B cell (primary cell): ENCODE data around the gene RGSL1.

Source experiments
- EZH2 ChIP-seq: IDR thresholded peaks from 2 replicates; pipeline ENCODE4 v1.6.1; 2012; ENCODE audit warnings: borderline replicate concordance, low read depth, mild to moderate bottlenecking, moderate library complexity, low read length; ENCODE audit not compliant: insufficient read depth, poor library complexity, severe bottlenecking
- TF ChIP-seq, protein P1 (sequence below): fragments of 200-600 bp; IDR thresholded peaks from one replicate; pipeline ENCODE4 v1.8.0; 2022; ENCODE audit warnings: antibody characterized with exemption, mild to moderate bottlenecking

DNA sequence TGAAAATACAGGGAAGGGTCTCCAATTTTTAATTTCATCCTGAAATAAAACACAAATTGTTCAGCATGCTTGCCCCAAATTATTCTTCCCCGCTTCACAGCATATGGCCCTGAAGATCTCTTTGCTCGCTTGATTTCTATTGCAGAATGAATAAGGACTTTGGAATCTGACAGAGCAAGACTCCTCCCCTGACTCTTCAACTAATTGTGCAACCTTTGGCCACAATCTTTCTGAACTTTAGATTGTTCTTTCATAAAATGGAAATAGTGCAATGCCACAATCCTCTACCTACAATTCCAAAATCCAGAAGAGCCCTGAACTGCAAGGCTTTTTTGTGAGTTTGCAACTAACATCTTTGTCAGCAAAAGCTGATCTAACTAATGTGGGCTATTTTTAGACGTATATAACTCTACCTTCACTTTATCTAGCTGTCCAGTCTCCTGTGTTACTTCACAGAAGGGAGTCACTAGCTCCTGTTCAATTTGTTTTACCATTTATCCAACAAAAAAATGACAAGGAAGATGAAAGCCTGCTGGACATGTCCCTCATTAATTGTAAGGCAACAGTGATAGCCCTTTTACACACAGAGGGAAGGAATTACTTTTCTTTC is 125.7 kb downstream of the RGSL1 start:
- TF ChIP-seq, protein P1, sequence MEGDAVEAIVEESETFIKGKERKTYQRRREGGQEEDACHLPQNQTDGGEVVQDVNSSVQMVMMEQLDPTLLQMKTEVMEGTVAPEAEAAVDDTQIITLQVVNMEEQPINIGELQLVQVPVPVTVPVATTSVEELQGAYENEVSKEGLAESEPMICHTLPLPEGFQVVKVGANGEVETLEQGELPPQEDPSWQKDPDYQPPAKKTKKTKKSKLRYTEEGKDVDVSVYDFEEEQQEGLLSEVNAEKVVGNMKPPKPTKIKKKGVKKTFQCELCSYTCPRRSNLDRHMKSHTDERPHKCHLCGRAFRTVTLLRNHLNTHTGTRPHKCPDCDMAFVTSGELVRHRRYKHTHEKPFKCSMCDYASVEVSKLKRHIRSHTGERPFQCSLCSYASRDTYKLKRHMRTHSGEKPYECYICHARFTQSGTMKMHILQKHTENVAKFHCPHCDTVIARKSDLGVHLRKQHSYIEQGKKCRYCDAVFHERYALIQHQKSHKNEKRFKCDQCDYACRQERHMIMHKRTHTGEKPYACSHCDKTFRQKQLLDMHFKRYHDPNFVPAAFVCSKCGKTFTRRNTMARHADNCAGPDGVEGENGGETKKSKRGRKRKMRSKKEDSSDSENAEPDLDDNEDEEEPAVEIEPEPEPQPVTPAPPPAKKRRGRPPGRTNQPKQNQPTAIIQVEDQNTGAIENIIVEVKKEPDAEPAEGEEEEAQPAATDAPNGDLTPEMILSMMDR, result no peak
- no peak for TF ChIP-seq EZH2
